Upper lobe of left lung (tissue), 6 donors: ENCODE data around the gene NID2. TPM values are rescaled to one million over a fixed set of nuclear protein-coding genes. Genes with fewer than 3 reads are reported as not detected.

ENCODE experiments used
- ATAC-seq, 2 donors: fragments of 200-7000 bp; cut with Tn5 transposase; one replicate each; pipeline ENCODE4 v1.9.1; 2022; ENCODE audit warnings: mild to moderate bottlenecking in 2 of 2, moderate library complexity in 2 of 2; ENCODE audit not compliant: low FRiP score in 2 of 2
- DNase-seq, 2 donors: peaks; one replicate each; pipeline ENCODE4 v3.0.0-alpha.2; 2019 to 2020
- H3K27ac ChIP-seq, 4 donors: fragments of 200-600 bp; sonication (generic); one replicate each; pipeline ENCODE4 v1.5.1; 2016 to 2019
- H3K27me3 ChIP-seq, 4 donors: fragments of 200-600 bp; sonication (generic); one replicate each; pipeline ENCODE4 v1.5.1; 2017 to 2019
- H3K36me3 ChIP-seq, 4 donors: fragments of 200-600 bp; sonication (generic); one replicate each; pipeline ENCODE4 v1.5.1; 2016 to 2019
- H3K4me1 ChIP-seq, 4 donors: fragments of 200-600 bp; sonication (generic); one replicate each; pipeline ENCODE4 v1.5.1; 2018 to 2019
- H3K4me3 ChIP-seq, 4 donors: fragments of 200-600 bp; sonication (generic); one replicate each; pipeline ENCODE4 v1.5.1; 2017 to 2019; ENCODE audit warnings: mild to moderate bottlenecking in 2 of 4, moderate library complexity in 1 of 4
- H3K9me3 ChIP-seq, 4 donors: fragments of 200-600 bp; sonication (generic); one replicate each; pipeline ENCODE4 v1.5.1; 2018 to 2019
- EP300 ChIP-seq, 4 donors: sonication (generic); formaldehyde crosslinking; IDR thresholded peaks; one replicate each; pipeline ENCODE4 v1.5.1; 2017; ENCODE audit warnings: antibody characterized with exemption in 4 of 4, control low read depth in 2 of 4
- POLR2A ChIP-seq, 4 donors: fragments of 450-650 bp; IDR thresholded peaks; one replicate each; pipeline ENCODE4 v1.5.1; 2016 to 2017; ENCODE audit warnings: antibody characterized with exemption in 4 of 4, mild to moderate bottlenecking in 2 of 4
- POLR2AphosphoS5 ChIP-seq, 2 donors: sonication (generic); formaldehyde crosslinking; IDR thresholded peaks; one replicate each; pipeline ENCODE4 v1.5.1; 2017; ENCODE audit warnings: antibody characterized with exemption in 2 of 2
- WGBS, 2 donors: methylation state at CpG; one replicate each; pipeline ENCODE4 v1.1.5; 2017 to 2018; 5-methylcytosine and 5-hydroxymethylcytosine counted together
- total RNA-seq, 6 donors: library from RNA; depleted of rRNA in 4 of 6; stranded (reverse); fragments of >200 nt in 4 of 6; gene quantifications; one replicate each; pipeline versions ENCODE4 v1.1.0 to v1.2.1, GENCODE V29; 2016 to 2021
- TF ChIP-seq, protein P1 (sequence below), 6 experiments: fragments of 450-650 bp in 4 of 6; fragments of 200-600 bp in 2 of 6; sonication (generic) in 2 of 6; IDR thresholded peaks; one replicate each; pipeline ENCODE4 v1.5.1; 2016 to 2019; ENCODE audit warnings: antibody characterized with exemption in 6 of 6
- donor health status: DM: no; HTN: no; CAD: no; lungs with moderate emphysema.
- donor health status: DM: no; HTN: yes; CAD: no; lungs with severe emphysema.

Gene NID2
- total RNA-seq, 6 donors from 2014 or later, result 4.9 to 33.5 (median 8.3) TPM

DNA sequence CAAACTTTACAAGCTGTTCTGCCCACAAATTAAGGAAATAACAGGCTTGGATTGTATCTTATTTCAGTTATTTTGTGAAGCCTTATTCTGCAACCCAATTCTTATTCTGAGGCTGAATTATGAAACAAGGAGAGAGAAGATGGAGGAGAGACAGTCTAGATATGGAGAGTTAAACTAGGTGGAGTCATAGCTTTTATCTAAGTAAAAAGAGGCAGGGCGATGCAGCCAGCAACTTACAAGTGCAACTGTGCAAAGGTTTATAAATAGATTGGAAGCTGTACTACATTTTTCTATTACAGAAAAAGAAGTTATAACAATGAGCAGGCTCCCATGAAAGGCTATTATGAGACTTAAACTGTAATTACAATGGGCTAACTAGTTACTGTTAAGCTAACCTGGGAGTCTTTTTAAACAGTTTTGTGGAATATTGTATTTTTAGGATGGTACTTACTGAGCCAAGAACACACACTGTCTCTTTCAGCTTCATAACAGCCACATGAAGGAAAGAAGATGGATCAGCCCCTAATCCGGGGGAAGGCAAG is 22.4 kb downstream of the NID2 start:
- Histone ChIP-seq H3K27me3 (no peaks in the 10 kb centered on the region), H3K9me3 (no peaks in the 10 kb centered on the region), H3K4me3 (no peak overlapping the region), H3K4me1 (peaks cover 4 to 12% (median 6%) of the 10 kb centered on the region in 4 donors), H3K27ac (no peak overlapping the region), H3K36me3 (no peaks in the 10 kb centered on the region)
- TF ChIP-seq POLR2AphosphoS5 (IDR thresholded peaks at IDR 0.05) (no peak), EP300 (IDR thresholded peaks at IDR 0.05) (no peak), POLR2A (IDR thresholded peaks at IDR 0.05) (no peak)
- TF ChIP-seq, protein P1, sequence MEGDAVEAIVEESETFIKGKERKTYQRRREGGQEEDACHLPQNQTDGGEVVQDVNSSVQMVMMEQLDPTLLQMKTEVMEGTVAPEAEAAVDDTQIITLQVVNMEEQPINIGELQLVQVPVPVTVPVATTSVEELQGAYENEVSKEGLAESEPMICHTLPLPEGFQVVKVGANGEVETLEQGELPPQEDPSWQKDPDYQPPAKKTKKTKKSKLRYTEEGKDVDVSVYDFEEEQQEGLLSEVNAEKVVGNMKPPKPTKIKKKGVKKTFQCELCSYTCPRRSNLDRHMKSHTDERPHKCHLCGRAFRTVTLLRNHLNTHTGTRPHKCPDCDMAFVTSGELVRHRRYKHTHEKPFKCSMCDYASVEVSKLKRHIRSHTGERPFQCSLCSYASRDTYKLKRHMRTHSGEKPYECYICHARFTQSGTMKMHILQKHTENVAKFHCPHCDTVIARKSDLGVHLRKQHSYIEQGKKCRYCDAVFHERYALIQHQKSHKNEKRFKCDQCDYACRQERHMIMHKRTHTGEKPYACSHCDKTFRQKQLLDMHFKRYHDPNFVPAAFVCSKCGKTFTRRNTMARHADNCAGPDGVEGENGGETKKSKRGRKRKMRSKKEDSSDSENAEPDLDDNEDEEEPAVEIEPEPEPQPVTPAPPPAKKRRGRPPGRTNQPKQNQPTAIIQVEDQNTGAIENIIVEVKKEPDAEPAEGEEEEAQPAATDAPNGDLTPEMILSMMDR (IDR thresholded peaks at IDR 0.05), result no peak
- ATAC-seq, result no peak
- DNase-seq, result no peak
- whole genome bisulfite sequencing, 2 donors, result 43 to 63% methylated on average over 2 of the region's 2 CpGs

DNA sequence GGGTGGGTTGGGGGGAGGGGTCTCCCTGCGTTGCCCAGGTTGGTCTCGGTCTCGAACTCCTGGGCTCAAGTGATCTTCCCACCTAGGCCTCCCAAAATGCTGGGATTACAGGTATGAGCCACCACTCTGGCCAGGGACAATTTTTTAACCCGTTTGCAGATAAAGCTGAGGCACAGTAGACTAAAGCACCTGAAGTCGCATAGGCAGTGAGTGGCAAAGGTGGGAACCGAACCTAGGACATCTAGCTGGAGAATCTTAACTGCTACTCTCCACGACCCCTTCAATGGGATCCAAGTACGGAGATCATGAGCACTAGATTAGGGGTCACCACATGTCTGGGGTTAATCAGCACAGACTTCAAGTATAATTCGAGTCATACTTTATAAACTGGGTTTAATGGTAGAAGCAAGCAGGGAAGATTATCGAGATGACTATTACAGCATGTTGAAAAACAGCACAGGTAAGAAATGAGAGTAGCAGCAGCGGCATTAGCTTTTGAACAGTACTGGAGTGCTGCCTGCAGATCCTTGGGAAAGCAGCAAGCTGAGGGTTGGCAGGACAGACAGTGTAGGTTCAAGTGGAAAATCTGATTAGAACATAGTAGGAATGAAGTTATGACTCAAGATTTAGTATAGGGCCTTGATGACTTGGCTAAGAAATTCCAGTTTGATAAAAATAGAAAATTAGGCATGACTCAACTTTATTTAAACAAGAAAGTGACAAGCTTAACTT is 23.9 kb downstream of the NID2 start:
- H3K4me3 ChIP-seq, result no peak overlapping the region
- H3K4me1 ChIP-seq, result peaks cover 4 to 12% (median 6%) of the 10 kb centered on the region in 4 donors
- 73% methylated on average over 11 of the region's 11 CpGs for WGBS, 2 donors
- peak in 1 of 2 donors; percentile 53 for ATAC-seq
- no peaks in the 10 kb centered on the region for H3K9me3 ChIP-seq
- H3K27me3 ChIP-seq, result no peaks in the 10 kb centered on the region
- no peak for DNase-seq
- no peak overlapping the region for H3K27ac ChIP-seq
- no peaks in the 10 kb centered on the region for H3K36me3 ChIP-seq
- TF ChIP-seq, protein P1 (IDR thresholded peaks at IDR 0.05), result no peak
- TF ChIP-seq POLR2AphosphoS5 (IDR thresholded peaks at IDR 0.05), result no peak
- TF ChIP-seq EP300 (IDR thresholded peaks at IDR 0.05), result no peak
- no peak for TF ChIP-seq POLR2A (IDR thresholded peaks at IDR 0.05)

DNA sequence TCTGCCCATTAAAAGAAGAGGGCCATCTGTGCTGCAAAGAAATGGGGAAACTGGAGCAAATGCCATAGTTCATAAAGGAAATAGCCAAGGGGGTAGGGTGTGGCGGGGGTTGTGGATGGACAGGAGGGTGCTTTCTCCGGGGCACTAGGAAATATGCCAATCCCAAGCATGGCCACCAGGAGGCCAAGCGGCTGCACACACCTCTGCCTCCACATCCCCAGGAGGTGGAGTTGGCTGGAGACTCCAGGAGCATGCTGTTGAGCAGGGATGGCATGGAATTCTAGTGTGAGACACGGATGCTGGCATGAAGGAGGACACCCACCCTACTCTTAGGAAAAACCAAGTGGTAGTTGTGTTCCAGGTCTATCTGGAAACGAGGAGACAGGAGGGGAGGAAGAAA is 25.2 kb downstream of the NID2 start:
- ATAC-seq (no peak), DNase-seq (no peak)
- peak overlapping the region in 1 of 4 donors; percentile 35 for H3K27ac ChIP-seq
- H3K4me3 ChIP-seq, result no peak overlapping the region
- H3K36me3 ChIP-seq, result no peaks in the 10 kb centered on the region
- H3K27me3 ChIP-seq, result no peaks in the 10 kb centered on the region
- peaks cover 4 to 12% (median 6%) of the 10 kb centered on the region in 4 donors for H3K4me1 ChIP-seq
- TF ChIP-seq POLR2AphosphoS5 (IDR thresholded peaks at IDR 0.05), result no peak
- TF ChIP-seq EP300 (IDR thresholded peaks at IDR 0.05), result no peak
- TF ChIP-seq, protein P1 (IDR thresholded peaks at IDR 0.05), result peak; percentile 26 to 53 (median 36)
- H3K9me3 ChIP-seq, result no peaks in the 10 kb centered on the region
- 42 to 70% methylated on average over 5 of the region's 5 CpGs for WGBS, 2 donors

DNA sequence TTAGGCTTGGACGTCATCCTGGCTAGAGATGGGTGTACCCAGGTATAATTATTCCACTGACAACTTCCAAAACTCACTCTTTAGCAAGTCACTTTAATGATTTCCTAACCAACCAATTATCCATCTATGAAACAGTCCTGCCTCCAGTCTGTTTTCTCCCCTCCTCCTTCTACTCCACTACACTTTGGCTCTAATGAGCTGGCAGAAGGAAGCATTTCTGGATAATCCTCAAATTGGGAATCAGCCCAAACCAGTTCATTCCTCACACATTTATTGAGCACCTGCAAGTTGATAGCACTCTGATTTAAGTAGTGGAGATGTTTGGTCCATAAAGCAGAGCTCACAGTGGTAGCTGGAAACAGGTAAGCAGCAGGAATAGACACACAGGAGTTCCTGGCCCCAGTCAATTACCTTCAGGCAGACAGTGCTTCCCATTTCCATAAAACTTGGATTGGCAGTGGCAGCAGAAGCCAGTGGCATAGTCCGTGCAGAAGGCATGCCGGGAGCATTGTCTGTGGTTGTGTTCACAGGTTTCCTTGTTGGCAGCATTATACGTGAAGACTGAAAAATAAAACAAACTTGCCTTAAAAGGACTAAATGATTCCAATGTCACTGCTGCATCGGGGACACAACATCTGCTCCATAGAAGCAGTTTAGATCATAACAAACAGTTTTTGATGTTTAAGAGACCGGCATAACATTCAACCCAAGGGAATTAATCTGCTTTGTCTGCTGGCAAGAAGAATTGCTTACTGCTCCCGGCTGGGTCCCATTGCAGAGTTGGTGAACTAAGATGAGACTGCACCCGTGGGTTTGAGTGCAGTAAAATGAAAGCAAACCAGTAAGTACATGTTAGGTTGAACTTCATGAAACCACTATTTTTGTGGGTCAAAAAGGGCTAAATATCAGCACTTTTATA is 26.2 kb downstream of the NID2 start:
- H3K27ac ChIP-seq, result peak overlapping the region in 1 of 4 donors; percentile 35
- no peak for DNase-seq
- TF ChIP-seq, protein P1 (IDR thresholded peaks at IDR 0.05), result no peak
- TF ChIP-seq EP300 (IDR thresholded peaks at IDR 0.05), result no peak
- no peak for TF ChIP-seq POLR2AphosphoS5 (IDR thresholded peaks at IDR 0.05)
- TF ChIP-seq POLR2A (IDR thresholded peaks at IDR 0.05), result no peak
- no peaks in the 10 kb centered on the region for H3K36me3 ChIP-seq
- WGBS, 2 donors, result 36 to 43% methylated on average over 8 of the region's 8 CpGs
- peaks cover 4 to 12% (median 6%) of the 10 kb centered on the region in 4 donors for H3K4me1 ChIP-seq
- no peak for ATAC-seq
- no peak overlapping the region for H3K4me3 ChIP-seq
- H3K9me3 ChIP-seq, result no peaks in the 10 kb centered on the region
- no peaks in the 10 kb centered on the region for H3K27me3 ChIP-seq
